Measurements from ENCODE around the gene MANBA.
"Not testable (repeated sequence)": the region's sequence is repeated elsewhere in the genome, so short reads cannot be mapped to it uniquely, and the experiment has no call there.

Gene MANBA

GRCh38 chr4:102667001-102667400, 93.8 kb downstream of the MANBA start:
- DNase-seq, result no peak

- no peak for DNase-seq
Observed at GRCh38 chr4:102665527-102665926, 95.2 kb downstream of the MANBA start.

DNA sequence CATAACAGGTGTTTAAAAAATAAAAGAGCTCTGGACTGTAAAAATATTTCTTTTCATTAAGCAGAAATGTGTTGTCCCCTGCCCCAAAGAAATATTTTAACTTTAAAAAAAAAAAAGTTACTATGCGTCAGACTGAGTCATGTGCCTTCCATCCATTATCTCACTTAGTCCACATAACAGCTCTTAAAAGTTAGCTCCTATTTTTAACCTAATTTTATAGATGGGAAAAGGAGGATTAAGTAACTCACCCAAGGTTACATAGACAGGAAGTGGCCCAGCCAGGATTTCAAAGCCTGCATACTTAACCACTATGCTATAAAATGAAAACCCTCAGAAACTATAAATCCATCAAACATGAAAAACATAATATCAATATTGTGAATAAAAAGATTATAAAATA, 97.7 kb downstream of the MANBA start:
- no peak for DNase-seq

DNA sequence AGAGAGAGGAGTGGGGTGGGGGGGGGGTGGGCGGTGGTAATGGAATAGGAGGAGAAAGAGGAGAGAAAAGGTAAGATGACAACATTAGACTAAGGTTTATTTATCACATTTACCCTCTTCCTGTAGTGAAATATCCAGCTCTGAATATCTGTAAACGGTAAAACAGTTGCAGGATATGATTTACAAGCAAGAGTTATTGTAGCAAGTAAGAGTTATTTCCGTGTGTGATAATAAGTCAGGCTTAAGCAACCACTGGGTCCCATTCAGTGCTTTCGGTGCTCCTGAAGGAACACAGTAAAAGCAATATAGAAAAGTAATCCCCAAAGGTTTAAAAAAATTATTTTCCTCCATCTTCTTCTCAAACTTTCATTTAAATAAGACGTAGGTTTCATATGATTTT, 103.6 kb downstream of the MANBA start:
- DNase-seq, result no peak

DNA sequence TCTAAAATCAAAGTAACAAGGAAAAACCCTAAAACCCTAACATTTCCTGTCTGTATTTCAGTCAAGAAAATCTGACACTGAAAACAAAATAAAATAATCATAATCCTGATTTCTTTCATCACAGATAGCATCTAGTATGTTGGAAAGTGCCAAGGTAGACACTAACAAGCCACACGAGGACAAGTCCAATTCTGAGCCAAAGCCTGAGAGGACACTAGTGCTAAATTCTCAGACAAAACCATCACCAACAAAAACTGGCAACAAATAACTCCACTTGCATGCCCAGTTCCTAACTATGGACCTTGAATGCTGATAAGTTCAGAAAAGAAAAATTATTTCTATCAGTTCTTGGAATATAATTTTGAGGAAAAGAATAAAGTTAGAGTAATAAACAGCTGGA, 113.7 kb downstream of the MANBA start:
- no peak for DNase-seq

- no peak for DNase-seq
Observed at GRCh38 chr4:102642631-102643298, 118.0 kb downstream of the MANBA start.

GRCh38 chr4:102641793-102642192, 119.0 kb downstream of the MANBA start:
- DNase-seq, result no peak

GRCh38 chr4:102640669-102641068, 120.1 kb downstream of the MANBA start:
- no peak for DNase-seq

- DNase-seq, result no peak
Observed at GRCh38 chr4:102639598-102639997, 121.2 kb downstream of the MANBA start.

DNA sequence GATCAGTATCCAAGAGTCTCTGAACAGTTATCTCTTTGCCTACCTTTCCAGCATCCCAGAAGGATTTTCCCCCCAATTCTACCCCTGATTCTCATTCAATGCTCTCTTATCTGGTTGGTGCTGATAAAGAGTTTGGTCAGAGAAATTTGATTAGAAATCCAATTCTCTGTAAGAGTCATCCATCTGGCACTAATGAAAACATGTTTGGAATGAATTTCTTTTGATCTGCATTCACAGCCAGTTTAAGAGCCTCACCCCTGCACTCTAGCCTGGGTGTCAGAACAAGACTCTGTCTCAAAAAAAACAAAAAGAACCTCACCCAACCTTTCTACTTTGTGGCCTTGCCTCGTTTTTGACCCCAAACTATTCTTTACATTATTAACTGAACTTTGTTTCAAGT, 122.1 kb downstream of the MANBA start:
- DNase-seq, result no peak

- no peak for DNase-seq
Observed at GRCh38 chr4:102637391-102637790, 123.4 kb downstream of the MANBA start.

DNA sequence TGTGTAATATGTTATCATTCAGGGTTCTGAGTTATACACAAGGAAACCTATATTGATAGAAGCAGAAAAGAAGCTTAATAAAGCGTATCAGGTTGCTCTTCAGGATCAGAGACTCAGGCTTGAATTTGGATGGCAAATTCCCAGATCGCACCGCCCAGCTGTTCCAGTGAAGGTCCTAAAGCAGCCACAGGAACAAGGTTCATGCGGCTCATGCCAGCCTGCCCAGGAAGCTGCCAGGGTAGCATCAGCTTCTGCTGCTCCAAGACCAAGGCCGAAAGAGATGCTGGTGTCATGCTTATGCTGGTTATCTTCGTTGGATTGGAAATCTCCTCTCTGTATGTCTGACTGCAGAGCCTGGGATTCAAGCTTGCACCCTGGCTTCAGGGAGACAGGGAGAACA, 127.7 kb downstream of the MANBA start:
- DNase-seq, result no peak

DNA sequence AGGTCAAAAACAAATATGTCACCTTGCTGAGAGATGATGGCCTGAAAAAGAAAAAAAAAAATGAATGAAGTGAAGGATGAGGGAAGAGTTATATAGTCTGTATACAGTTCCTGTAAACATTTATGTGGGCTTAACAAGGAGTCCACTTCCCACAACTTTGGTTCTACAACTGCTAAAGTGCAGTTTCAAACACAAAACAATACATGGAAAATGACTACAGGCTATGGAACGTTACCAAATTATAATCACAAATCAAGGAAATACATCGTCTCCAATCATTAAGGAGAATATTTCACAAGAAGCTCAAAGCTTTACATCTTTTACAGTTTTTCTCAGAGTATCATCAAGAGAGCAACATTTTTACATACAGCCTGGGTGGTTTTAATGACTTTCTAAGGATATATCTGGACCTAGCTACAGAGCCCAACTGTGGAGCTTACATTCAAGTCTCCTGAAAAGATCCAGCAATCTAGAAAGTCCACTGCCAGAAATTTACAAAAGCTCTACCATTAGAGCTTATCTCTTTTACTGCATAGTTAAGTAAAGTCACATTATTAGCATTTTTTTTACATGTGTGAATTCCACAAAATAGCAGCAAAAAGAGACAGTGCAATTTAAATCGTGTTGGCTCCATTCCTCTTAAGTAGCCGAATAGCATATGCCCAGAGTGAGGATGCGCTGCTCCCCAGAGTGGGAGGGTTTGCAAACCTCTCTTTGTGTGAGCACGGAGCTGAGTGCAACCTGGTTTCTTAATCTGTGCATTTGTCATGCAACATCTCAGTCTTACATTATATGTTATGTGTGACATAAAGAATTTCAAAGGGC, 128.3 kb downstream of the MANBA start:
- DNase-seq, result no peak

DNA sequence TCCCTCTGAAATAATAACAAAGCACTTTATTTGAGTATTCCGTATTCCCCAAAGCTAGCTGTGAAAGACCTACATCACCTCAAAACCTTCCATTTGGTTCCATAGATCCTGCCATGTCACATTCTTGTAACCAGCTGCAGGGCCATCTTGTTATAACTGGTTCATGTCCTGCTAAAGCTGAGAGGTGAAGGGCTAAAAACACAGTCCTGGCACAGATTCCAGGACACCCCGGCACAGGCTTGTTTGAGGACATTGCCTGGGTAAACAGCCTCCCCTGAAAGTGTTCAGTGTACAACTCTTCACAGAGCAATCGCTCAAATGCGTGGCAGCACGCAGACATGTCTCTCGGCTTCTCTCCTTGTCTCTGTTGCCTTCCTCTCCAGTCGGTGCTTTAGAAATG, 129.2 kb downstream of the MANBA start:
- no peak for DNase-seq

- DNase-seq, result no peak
Observed at GRCh38 chr4:102629673-102630072, 131.1 kb downstream of the MANBA start.

DNA sequence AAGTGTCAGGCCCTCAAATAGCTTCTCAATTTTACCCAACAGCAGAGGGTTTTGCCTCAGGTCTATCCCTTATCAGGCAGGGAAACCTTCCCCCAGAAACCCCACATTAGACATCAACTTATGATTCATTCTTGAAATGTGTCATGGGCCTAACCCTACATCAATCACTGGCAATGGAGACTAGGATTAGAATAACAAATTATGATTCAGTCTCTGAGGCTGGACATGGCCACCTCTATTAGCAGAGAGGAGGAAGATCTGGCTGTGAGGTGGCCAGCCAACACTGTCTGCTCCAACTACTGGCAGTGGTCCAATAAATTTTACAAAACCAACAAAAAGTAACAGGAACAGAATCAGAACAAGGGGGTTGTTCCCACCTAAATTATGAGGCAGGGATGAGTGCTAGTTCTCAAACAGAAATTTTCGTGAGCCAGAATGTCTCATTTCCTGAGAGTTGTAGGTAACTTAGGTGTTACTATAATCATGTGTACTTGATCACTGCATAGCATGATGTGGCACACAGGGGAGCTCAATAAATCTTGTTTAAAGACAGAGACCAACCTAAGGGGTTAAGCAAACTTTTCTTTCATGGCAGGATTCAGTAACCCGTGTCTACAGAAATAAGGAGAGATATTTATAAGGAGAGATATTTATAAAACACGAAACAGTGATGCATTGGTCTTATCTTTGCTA, 132.8 kb downstream of the MANBA start:
- DNase-seq, result no peak

DNA sequence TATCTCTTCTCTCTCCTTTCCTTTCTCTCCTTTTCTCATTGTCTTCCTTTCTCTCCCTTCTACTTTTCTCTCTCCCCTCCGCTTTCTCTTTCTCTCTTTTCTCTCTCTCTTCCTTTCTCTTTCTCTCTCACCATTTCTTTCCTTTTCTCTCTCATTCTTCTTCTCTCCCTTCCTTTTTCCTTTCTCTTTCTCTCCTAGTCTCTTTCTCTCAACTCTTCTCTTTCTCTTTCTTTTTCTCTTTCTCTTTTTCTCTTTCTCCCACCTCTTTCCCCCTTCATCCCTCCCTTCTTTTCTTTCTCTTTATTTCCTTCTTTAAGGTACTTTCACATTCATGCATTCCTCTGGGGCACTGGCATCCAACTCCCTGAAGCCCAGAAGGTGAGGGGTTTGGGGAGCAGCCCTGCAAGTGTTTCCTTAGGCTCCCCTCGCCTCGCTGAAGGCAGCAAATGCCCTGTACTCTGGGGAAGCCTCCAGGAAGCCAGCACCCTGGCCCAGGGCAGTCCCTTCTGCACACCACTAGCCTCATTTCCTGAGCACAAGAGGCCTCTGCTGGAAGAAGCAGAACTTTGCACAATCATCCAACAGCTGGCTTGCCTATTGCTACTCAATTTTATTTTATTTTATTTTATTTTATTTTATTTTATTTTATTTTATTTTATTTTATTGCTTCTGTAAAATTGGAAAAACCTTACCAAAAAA, 135.4 kb downstream of the MANBA start:
- DNase-seq, result peak; percentile 50

DNA sequence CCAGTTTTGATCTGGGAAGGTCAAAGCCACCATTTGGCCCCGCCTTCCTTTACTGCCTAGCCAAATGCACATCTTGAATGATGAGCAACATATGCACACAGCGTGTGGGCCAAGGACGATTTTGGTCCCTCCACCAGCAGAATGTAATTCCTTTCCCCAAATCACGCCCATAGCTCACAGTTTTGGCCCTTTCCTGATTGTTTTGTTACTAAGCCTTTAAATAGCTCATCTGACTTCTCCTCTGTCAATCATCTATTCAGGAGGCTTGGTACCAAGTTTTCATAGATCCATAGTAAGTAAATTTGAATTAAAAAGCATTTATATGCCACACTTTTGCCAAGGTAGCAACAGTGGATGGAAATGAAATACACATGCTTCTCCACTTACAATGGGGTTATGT, 136.3 kb downstream of the MANBA start:
- no peak for DNase-seq

GRCh38 chr4:102623622-102624021, 137.1 kb downstream of the MANBA start:
- no peak for DNase-seq

- no peak for DNase-seq
Observed at GRCh38 chr4:102620697-102621497, 139.9 kb downstream of the MANBA start.

GRCh38 chr4:102619776-102620631, 140.8 kb downstream of the MANBA start:
- not testable (repeated sequence) for DNase-seq

All from effector CD4-positive, alpha-beta T cell (primary cell).